ENCODE data around the gene TOR1AIP1.
"Not testable (repeated sequence)": the region's sequence is repeated elsewhere in the genome, so short reads cannot be mapped to it uniquely, and the experiment has no call there.

Gene TOR1AIP1, protein sequence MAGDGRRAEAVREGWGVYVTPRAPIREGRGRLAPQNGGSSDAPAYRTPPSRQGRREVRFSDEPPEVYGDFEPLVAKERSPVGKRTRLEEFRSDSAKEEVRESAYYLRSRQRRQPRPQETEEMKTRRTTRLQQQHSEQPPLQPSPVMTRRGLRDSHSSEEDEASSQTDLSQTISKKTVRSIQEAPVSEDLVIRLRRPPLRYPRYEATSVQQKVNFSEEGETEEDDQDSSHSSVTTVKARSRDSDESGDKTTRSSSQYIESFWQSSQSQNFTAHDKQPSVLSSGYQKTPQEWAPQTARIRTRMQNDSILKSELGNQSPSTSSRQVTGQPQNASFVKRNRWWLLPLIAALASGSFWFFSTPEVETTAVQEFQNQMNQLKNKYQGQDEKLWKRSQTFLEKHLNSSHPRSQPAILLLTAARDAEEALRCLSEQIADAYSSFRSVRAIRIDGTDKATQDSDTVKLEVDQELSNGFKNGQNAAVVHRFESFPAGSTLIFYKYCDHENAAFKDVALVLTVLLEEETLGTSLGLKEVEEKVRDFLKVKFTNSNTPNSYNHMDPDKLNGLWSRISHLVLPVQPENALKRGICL

DNA sequence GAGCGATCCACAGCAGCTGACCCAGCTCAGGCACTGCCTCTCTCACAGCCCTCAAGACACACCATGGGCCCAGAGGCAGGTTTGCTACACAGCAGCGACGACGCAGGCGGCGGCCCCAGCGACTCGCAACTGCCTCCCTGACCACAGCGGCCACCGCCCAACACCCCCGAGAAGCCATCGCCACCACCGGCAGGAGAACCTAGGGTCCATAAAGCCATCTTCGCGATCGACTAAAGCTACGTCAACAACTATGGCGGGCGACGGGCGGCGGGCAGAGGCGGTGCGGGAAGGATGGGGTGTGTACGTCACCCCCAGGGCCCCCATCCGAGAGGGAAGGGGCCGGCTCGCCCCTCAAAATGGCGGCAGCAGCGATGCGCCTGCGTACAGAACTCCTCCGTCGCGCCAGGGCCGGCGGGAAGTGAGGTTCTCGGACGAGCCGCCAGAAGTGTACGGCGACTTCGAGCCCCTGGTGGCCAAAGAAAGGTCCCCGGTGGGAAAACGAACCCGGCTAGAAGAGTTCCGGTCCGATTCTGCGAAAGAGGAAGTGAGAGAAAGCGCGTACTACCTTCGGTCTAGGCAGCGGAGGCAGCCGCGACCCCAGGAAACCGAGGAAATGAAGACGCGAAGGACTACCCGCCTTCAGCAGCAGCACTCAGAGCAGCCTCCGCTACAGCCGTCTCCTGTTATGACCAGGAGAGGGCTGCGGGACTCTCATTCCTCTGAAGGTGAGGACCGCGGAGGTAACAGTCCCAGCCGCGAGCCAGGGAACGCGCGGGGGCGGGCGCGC lies at the start of gene TOR1AIP1:
Gene TOR1AIP1, plus strand, starts transcription at position 33 of the 787 bp plus-strand sequence. Its CDS starts 218 bp downstream, at position 251.
- TF ChIP-seq, protein P1, sequence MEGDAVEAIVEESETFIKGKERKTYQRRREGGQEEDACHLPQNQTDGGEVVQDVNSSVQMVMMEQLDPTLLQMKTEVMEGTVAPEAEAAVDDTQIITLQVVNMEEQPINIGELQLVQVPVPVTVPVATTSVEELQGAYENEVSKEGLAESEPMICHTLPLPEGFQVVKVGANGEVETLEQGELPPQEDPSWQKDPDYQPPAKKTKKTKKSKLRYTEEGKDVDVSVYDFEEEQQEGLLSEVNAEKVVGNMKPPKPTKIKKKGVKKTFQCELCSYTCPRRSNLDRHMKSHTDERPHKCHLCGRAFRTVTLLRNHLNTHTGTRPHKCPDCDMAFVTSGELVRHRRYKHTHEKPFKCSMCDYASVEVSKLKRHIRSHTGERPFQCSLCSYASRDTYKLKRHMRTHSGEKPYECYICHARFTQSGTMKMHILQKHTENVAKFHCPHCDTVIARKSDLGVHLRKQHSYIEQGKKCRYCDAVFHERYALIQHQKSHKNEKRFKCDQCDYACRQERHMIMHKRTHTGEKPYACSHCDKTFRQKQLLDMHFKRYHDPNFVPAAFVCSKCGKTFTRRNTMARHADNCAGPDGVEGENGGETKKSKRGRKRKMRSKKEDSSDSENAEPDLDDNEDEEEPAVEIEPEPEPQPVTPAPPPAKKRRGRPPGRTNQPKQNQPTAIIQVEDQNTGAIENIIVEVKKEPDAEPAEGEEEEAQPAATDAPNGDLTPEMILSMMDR (conservative IDR thresholded peaks at IDR 0.05), result peak; percentile 41; the same call in 1 of the 2 replicates
- H3K27ac ChIP-seq, result peak within 1 kb of the TSS; percentile 97

DNA sequence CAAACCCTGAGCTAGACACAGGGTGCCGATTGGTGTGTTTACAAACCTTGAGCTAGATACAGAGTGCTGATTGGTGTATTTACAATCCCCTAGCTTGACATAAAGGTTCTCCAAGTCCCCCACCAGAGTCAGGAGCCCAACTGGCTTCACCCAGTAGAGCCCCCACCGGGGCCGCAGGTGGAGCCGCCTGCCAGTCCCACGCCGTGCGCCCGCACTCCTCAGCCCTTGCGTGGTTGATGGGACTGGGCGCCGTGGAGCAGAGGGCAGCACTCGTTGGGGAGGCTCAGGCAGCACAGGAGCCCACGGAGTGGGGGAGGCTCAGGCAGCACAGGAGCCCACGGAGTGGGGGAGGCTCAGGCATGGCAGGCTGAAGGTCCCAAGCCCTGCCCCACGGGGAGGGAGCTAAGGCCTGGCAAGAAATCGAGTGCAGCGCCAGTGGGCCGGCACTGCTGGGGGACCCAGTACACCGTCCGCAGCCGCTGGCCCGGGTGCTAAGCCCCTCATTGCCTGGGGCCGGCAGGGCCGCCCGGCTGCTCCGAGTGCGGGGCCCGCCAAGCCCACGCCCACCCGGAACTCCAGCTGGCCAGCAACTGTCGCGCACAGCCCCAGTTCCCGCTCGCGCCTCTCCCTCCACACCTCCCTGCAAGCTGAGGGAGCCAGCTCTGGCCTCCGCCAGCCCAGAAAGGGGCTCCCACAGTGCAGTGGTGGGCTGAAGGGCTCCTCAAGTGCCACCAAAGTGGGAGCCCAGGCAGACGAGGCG lies 45.2 kb upstream of the TOR1AIP1 start:
- peak overlapping the region; percentile 94; the same call in 1 of the 2 replicates for H3K27ac ChIP-seq

DNA sequence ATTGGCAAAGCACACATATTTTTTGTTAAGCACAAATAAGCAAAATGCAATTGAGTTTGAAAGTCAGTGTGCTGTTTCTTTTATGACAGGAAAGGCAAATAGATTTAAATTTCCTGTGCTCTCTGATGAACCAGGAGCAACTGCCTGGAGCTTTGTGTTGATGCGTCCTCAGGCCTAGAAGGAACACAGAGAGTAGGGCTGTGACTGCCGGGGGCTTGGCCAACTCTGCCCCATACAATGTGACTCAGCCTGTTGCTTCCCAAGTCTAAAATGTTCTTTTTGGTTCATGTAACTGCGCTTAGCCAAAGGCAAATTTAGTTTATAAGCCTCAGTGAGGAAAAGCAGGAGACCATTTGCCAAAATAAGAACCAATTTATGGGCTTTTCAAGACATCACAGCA lies 42.0 kb upstream of the TOR1AIP1 start:
- peak overlapping the region; percentile 94 for H3K27ac ChIP-seq
- TF ChIP-seq, protein P1 (conservative IDR thresholded peaks at IDR 0.05), result no peak

DNA sequence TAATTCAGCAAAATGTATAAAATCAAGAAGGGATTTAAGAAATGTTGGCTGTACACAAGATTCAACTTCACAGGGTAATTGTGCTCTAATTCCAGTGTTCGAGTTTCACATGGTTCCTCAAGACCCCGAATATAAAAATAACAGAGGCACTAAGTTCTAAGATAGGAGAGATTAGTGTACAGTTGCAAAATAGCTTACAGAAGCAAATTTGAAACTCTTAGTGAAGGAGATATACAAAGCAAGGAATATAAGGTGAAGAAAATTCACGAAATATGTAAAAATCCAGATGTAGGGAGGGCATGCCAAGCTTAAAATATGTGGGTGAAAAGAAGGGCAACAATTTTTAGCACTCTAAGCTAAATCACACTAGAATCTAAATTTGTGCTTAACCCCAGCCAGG lies 33.9 kb upstream of the TOR1AIP1 start:
- TF ChIP-seq, protein P1 (conservative IDR thresholded peaks at IDR 0.05), result no peak
- no peak overlapping the region for H3K27ac ChIP-seq

DNA sequence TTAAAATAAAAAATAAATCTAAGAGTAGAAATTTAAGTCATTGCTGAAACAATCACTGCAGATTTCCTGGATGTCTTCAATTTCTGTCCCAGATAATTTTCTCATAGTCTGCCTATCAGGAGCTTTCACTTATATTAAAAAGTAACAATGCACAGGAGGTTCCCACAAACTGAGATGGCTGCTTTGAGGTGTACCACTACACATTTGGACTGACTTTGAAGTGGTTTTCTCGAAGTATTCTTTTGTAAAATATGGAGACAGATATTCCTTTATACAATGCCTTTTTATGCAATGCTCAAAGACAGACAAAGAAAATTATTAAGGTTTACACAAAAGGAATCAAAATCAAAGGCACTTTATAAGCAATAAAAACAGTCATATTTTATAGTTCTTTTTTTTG lies 29.0 kb upstream of the TOR1AIP1 start:
- TF ChIP-seq, protein P1 (conservative IDR thresholded peaks at IDR 0.05), result no peak
- no peak overlapping the region for H3K27ac ChIP-seq

DNA sequence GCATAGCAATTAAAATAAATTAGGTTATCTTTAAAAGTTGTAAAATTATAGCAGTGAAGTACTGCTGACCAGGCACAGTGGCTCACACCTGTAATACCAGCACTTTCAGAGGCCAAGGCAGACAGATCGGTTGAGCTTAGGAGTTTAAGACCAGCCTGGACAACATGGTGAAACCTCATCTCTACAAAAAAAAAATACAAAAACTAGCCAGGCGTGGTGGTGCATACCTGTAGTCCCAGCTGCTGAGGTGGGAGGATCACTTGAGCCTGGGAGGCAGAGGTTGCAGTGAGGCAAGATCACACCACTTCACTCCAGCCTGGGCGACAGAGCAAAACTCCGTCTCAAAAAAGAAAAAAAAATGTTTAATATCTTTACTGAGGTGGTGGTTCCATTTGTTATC lies 26.3 kb upstream of the TOR1AIP1 start:
- H3K27ac ChIP-seq, result not testable (repeated sequence)

DNA sequence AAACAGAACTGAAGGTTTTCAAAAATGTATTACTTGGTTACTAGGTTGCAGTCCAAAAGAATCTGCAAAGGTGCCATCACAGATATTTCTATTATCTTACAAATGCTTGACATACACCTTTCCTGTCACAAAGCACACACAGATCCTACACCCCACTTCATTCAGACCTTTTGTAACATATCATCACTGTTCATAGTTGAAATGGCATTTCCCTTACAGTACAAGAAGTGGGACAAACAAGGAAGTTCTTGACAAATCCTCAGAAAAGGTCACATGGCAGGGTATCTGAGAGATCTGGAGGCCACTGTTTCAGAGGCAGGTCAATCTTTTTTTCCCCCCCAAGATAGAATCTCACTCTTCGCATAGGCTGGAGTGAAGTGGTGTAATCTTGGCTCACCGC lies 25.8 kb upstream of the TOR1AIP1 start:
- H3K27ac ChIP-seq, result no peak overlapping the region
- TF ChIP-seq, protein P1 (conservative IDR thresholded peaks at IDR 0.05), result no peak

DNA sequence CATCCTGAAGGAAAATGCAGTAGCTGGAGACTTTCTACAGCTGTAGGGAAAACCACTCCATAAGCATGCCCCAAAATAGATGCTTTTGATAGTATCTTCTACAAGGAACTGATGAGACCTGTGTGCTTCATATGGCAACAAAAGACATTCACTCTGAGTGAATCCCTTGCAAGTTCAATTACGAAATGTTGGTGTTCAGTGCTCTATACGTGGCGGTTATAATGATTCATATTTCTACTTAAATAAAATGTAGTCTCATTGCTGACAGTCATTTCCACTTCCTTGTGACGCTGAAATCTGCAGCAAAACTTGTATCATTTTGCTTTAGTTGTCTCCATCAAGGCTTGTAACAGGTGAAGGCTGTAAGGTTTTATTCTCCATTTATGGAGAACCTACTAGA lies 25.1 kb upstream of the TOR1AIP1 start:
- no peak overlapping the region for H3K27ac ChIP-seq
- TF ChIP-seq, protein P1 (conservative IDR thresholded peaks at IDR 0.05), result no peak

Data from VCaP (cell line).